H9 (cell line): ENCODE measurements around the gene TMTC1. TPM values are rescaled to one million over a fixed set of nuclear protein-coding genes. Genes with fewer than 3 reads are reported as not detected.

Experiments
- DNase-seq: peaks from one replicate; pipeline ENCODE4 v3.0.0-alpha.2; 2017
- H2AFZ ChIP-seq: one replicate; pipeline ENCODE4 v1.6.1; 2013; ENCODE audit warnings: mild to moderate bottlenecking, low read length, control low read depth, moderate library complexity
- H2AK5ac ChIP-seq: 2 replicates; pipeline ENCODE4 v1.6.1; 2013; ENCODE audit warnings: low read length, control low read depth, mixed read lengths; ENCODE audit not compliant: insufficient read length
- H2BK120ac ChIP-seq: one replicate; pipeline ENCODE4 v1.6.1; 2013; ENCODE audit warnings: low read depth, mild to moderate bottlenecking, low read length, control low read depth, inconsistent platforms; ENCODE audit not compliant: poor library complexity, severe bottlenecking
- H2BK12ac ChIP-seq: 2 replicates; pipeline ENCODE4 v1.6.1; 2013; ENCODE audit warnings: low read length, control low read depth, mixed read lengths, low read depth; ENCODE audit not compliant: insufficient read length
- H2BK15ac ChIP-seq: 2 replicates; pipeline ENCODE4 v1.6.1; 2013; ENCODE audit warnings: low read depth, low read length, control low read depth
- H2BK20ac ChIP-seq: one replicate; pipeline ENCODE4 v1.6.1; 2013; ENCODE audit warnings: low read depth, mild to moderate bottlenecking, low read length, control low read depth, inconsistent platforms; ENCODE audit not compliant: poor library complexity, severe bottlenecking
- H2BK5ac ChIP-seq: 2 replicates; pipeline ENCODE4 v1.6.1; 2013; ENCODE audit warnings: low read length, control low read depth, mixed read lengths; ENCODE audit not compliant: insufficient read length
- H3K14ac ChIP-seq: 2 replicates; pipeline ENCODE4 v1.6.1; 2013; ENCODE audit warnings: low read length, control low read depth; ENCODE audit not compliant: insufficient read depth
- H3K18ac ChIP-seq: 2 replicates; pipeline ENCODE4 v1.6.1; 2013; ENCODE audit warnings: low read depth, mild to moderate bottlenecking, mixed read lengths, low read length, control low read depth; ENCODE audit not compliant: insufficient read length
- H3K23ac ChIP-seq: 2 replicates; pipeline ENCODE4 v1.6.1; 2013; ENCODE audit warnings: low read length, control low read depth, mixed read lengths, low read depth; ENCODE audit not compliant: insufficient read length
- H3K23me2 ChIP-seq: 2 replicates; pipeline ENCODE4 v1.6.1; 2013; ENCODE audit warnings: low read depth, mild to moderate bottlenecking, mixed read lengths, low read length, control low read depth; ENCODE audit not compliant: insufficient read length, poor library complexity, severe bottlenecking
- H3K27ac ChIP-seq: 2 replicates; pipeline ENCODE4 v1.5.1; 2013; ENCODE audit warnings: low read length, control low read depth, mixed read lengths, low read depth; ENCODE audit not compliant: insufficient read length
- H3K27me3 ChIP-seq: 2 replicates; pipeline ENCODE4 v1.6.1; 2013; ENCODE audit warnings: low read length, control low read depth, inconsistent platforms; ENCODE audit not compliant: insufficient read depth
- H3K4ac ChIP-seq: 2 replicates; pipeline ENCODE4 v1.6.1; 2013; ENCODE audit warnings: low read depth, mild to moderate bottlenecking, control low read depth, inconsistent platforms, low read length, moderate library complexity
- H3K4me1 ChIP-seq: 2 replicates; pipeline ENCODE4 v1.6.1; 2013; ENCODE audit warnings: low read length, control low read depth, inconsistent platforms; ENCODE audit not compliant: insufficient read depth
- H3K4me2 ChIP-seq: 2 replicates; pipeline ENCODE4 v1.6.1; 2013; ENCODE audit warnings: low read length, control low read depth, mixed read lengths; ENCODE audit not compliant: insufficient read length, insufficient read depth
- H3K56ac ChIP-seq: 2 replicates; pipeline ENCODE4 v1.6.1; 2013; ENCODE audit warnings: low read depth, mild to moderate bottlenecking, mixed read lengths, low read length, control low read depth; ENCODE audit not compliant: insufficient read length
- H3K79me1 ChIP-seq: 2 replicates; pipeline ENCODE4 v1.6.1; 2013; ENCODE audit warnings: low read depth, mild to moderate bottlenecking, moderate library complexity, low read length, control low read depth, inconsistent platforms; ENCODE audit not compliant: insufficient read depth, poor library complexity, severe bottlenecking
- H3K79me2 ChIP-seq: 2 replicates; pipeline ENCODE4 v1.6.1; 2013; ENCODE audit warnings: low read length, control low read depth, inconsistent platforms; ENCODE audit not compliant: insufficient read depth
- H3K9ac ChIP-seq: 2 replicates; pipeline ENCODE4 v1.6.1; 2013; ENCODE audit warnings: low read length, control low read depth, mixed read lengths; ENCODE audit not compliant: insufficient read length; ENCODE audit errors: extremely low read depth
- H3K9me3 ChIP-seq: one replicate; pipeline ENCODE4 v1.6.1; 2013; ENCODE audit warnings: low read depth, low read length, inconsistent platforms; ENCODE audit not compliant: control insufficient read depth
- H3T11ph ChIP-seq: one replicate; pipeline ENCODE4 v1.6.1; 2013; ENCODE audit warnings: mild to moderate bottlenecking, low read length, control low read depth, inconsistent platforms
- H4K20me1 ChIP-seq: one replicate; pipeline ENCODE4 v1.6.1; 2013; ENCODE audit not compliant: control insufficient read depth, insufficient read length, insufficient read depth
- H4K5ac ChIP-seq: 2 replicates; pipeline ENCODE4 v1.6.1; 2013; ENCODE audit warnings: low read depth, mild to moderate bottlenecking, mixed read lengths, low read length, control low read depth; ENCODE audit not compliant: insufficient read length
- H4K8ac ChIP-seq: replicated peaks from 2 replicates; pipeline ENCODE4 v1.6.1; 2013; ENCODE audit warnings: low read length, control low read depth, mixed read lengths, low read depth; ENCODE audit not compliant: insufficient read length
- H4K91ac ChIP-seq: 2 replicates; pipeline ENCODE4 v1.6.1; 2013; ENCODE audit warnings: low read depth, mild to moderate bottlenecking, moderate library complexity, mixed read lengths, low read length, control low read depth; ENCODE audit not compliant: insufficient read length
- H3K27ac Mint-ChIP-seq, 3 experiments: 2 replicates in 2 of 3; 3 replicates in 1 of 3; pipeline ENCODE4 v1.8.0; 2020 to 2021; ENCODE audit warnings: mixed read lengths in 3 of 3, mild to moderate bottlenecking in 1 of 3, moderate library complexity in 1 of 3
- H3K27me3 Mint-ChIP-seq: 2 replicates; pipeline ENCODE4 v1.8.0; 2021; ENCODE audit warnings: low read depth, mild to moderate bottlenecking, moderate library complexity, mixed read lengths
- H3K36me3 Mint-ChIP-seq, 3 experiments: 2 replicates in 2 of 3; 3 replicates in 1 of 3; pipeline ENCODE4 v1.8.0; 2020 to 2021; ENCODE audit warnings: low read depth in 3 of 3, mixed read lengths in 3 of 3; ENCODE audit not compliant: insufficient read depth in 1 of 3
- H3K4me1 Mint-ChIP-seq, 2 experiments: 2 replicates each; pipeline ENCODE4 v1.8.0; 2020; ENCODE audit warnings: mixed read lengths in 2 of 2
- H3K4me3 Mint-ChIP-seq, 2 experiments: 2 replicates in 1 of 2; 3 replicates in 1 of 2; pipeline ENCODE4 v1.8.0; 2020 to 2021; ENCODE audit warnings: mild to moderate bottlenecking in 2 of 2, mixed read lengths in 2 of 2, moderate library complexity in 1 of 2
- H3K9me3 Mint-ChIP-seq, 2 experiments: 2 replicates in 1 of 2; 3 replicates in 1 of 2; pipeline ENCODE4 v1.8.0; 2020; ENCODE audit warnings: mild to moderate bottlenecking in 2 of 2, mixed read lengths in 2 of 2, moderate library complexity in 1 of 2
- CTCF ChIP-seq: fragments of 200-600 bp; sonication (generic); conservative IDR thresholded peaks from 3 replicates; pipeline ENCODE4 v1.8.0; 2021; ENCODE audit warnings: antibody characterized with exemption, mild to moderate bottlenecking
- WGBS: extraction: QIAGEN DNeasy Blood & Tissue Kit; methylation state at CpG from one replicate; pipeline ENCODE4 v1.1.7; 2013; ENCODE audit warnings: missing lambda C conversion rate, low lambda C conversion rate, mixed read lengths; ENCODE audit not compliant: insufficient read length; ENCODE audit errors: extremely low coverage; 5-methylcytosine and 5-hydroxymethylcytosine counted together
- total RNA-seq: library from RNA; stranded (reverse); gene quantifications from 2 replicates; pipeline ENCODE4 v1.2.1, GENCODE V29; 2021

Gene TMTC1
- total RNA-seq, 1 experiment from 2014 or later, result 16.1 TPM

DNA sequence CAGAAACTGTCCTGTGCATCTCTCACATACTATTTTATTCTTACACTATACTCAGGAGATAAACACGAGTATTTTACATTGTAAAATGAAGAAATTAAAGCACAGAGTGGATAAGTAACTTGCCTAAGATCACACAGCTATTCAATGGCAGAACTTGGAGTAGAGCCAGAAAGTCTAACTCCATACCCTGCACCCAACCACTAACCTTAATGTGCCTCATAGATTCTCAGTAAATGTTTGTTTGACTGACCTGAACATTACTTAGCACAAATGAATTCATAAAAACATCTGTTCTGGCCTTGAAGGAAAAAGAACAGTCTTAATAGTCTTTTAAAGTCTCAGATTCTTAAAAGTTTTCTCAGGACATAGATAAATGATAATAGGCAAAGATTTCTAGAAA, 202.8 kb downstream of the TMTC1 start:
- Histone ChIP-seq H3K4ac (no peak overlapping the region), H3K9me3 (no peaks in the 10 kb centered on the region), H2BK15ac (no peak overlapping the region), H3K23me2 (no peaks in the 10 kb centered on the region), H3K14ac (no peak overlapping the region), H3K18ac (no peak overlapping the region), H3K23ac (no peak overlapping the region), H4K20me1 (no peaks in the 10 kb centered on the region), H3K4me1 (no peaks in the 10 kb centered on the region), H3K79me1 (no peaks in the 10 kb centered on the region), H2AK5ac (no peak overlapping the region), H2BK12ac (no peak overlapping the region), H4K5ac (no peak overlapping the region), H2BK120ac (no peak overlapping the region), H3K4me2 (no peak overlapping the region), H3K27me3 (no peaks in the 10 kb centered on the region), H3K79me2 (no peaks in the 10 kb centered on the region), H3K27ac (no peak overlapping the region), H2AFZ (no peak overlapping the region), H3K9ac (no peak overlapping the region), H4K91ac (no peak overlapping the region), H3T11ph (no peak overlapping the region), H3K56ac (no peak overlapping the region), H2BK5ac (no peak overlapping the region), H4K8ac (no peak overlapping the region), H2BK20ac (no peak overlapping the region)
- H3K36me3 Mint-ChIP-seq, result no peaks in the 10 kb centered on the region
- H3K27ac Mint-ChIP-seq, result no peak overlapping the region
- no peaks in the 10 kb centered on the region for H3K4me1 Mint-ChIP-seq
- no peak for TF ChIP-seq CTCF
- no peak for DNase-seq
- no CpG with 5 or more reads among the region's 1 CpG for WGBS
- H3K27me3 Mint-ChIP-seq, result no peaks in the 10 kb centered on the region
- H3K9me3 Mint-ChIP-seq, result no peaks in the 10 kb centered on the region
- no peak overlapping the region for H3K4me3 Mint-ChIP-seq
